ENCODE results near the gene POLR1E. TPM values are rescaled to one million over a fixed set of nuclear protein-coding genes. Genes with fewer than 3 reads are reported as not detected.
"Not testable (repeated sequence)": the region's sequence is repeated elsewhere in the genome, so short reads cannot be mapped to it uniquely, and the experiment has no call there.

Gene POLR1E
- total and polyA plus RNA-seq, 4 donors = 15.1 to 25.7 (median 20.2) TPM

DNA sequence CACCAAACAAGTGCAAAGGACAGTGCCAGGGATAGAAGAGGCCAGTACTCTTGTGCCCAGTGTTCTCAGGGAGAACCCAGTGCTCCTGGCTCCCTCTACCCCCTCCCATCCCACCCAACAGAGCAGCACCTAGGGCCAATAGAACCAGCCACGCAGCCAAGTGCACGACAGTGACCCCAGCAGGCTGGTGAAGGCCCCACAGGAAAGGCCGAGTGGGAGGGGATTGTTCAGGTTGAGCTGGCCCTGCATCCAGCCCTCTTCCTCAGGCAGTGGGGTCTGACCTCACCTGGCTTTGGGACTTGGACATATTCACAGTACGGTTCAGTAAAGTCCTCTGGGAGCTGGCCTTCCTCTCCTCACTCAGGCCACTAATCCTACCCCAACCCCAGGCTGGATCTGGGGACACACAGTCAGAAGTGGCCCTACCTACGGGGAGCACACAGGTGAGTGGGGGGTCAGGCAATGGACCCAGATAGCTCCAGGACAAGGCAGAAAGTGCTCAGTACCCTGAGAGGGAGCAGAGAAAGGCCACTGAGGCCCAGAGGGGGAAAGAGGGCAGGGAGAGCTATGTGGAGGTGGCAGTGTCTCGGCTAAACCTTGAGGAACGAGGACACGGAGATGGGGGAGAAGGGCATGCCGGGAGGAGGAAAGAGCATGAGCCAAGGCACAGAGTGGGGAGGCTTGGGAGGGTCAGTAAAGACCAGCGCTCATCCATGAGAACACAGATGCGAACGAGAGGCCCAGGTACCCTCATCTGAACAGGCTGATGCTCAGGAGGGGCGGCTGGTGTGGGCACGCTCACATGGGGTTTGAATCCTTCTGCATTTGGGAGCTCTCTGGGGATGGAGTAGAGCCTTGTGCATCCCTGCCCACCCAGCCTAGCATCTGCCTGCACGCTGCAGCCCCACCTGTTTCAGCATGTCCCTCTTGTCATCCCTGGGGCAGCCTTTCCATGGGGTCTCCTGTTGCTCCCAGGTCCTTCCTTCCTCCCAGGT lies 25.6 kb downstream of the POLR1E start:
- Histone ChIP-seq H3K9me3 (ENCODE audit: control insufficient read depth, low read length) (no peaks in the 10 kb centered on the region), H3K4me3 (ENCODE audit: low read length in 2 of 2) (no peak overlapping the region), H3K27me3 (ENCODE audit: control insufficient read depth in 1 of 2, insufficient read depth in 2 of 2, low read length in 1 of 2) (no peaks in the 10 kb centered on the region), H3K27ac (ENCODE audit: low read depth in 1 of 2, low read length in 2 of 2) (no peak overlapping the region), H3K36me3 (ENCODE audit: control insufficient read depth in 1 of 2, insufficient read depth in 2 of 2, low read length in 1 of 2) (no peaks in the 10 kb centered on the region), H3K4me1 (ENCODE audit: control insufficient read depth in 1 of 2, insufficient read depth in 2 of 2, low read length in 2 of 2) (no peaks in the 10 kb centered on the region)
- peak in 1 of 2 donors; percentile 70 for DNase-seq
- ATAC-seq (ENCODE audit: low FRiP score) = no peak
- 81% methylated on average over 15 of the region's 15 CpGs for WGBS, 2 donors
- intact Hi-C loops (cut with DNase I) = no loop called here

DNA sequence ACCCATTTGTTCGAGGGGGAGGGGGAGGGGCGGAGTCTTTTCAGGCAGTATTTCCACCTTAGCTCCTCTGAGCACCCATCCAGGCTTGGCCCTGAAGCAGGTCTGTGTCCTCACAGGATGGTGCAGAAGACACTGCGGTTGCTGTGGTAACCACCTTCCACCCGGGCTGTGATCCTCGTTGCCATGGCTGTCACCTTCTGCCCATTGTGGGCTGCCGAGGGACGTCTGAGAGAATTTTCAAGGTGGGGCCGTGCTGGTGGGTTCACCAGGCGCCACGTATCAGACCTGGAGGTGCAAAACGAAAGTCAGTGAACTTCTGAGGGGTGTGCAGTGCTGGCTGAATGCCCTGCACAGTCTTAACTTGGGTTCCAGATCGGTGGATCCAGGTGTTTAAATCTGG lies 26.7 kb downstream of the POLR1E start:
- Histone ChIP-seq H3K4me1 (ENCODE audit: control insufficient read depth in 1 of 2, insufficient read depth in 2 of 2, low read length in 2 of 2) (no peaks in the 10 kb centered on the region), H3K36me3 (ENCODE audit: control insufficient read depth in 1 of 2, insufficient read depth in 2 of 2, low read length in 1 of 2) (no peaks in the 10 kb centered on the region), H3K9me3 (ENCODE audit: control insufficient read depth, low read length) (no peaks in the 10 kb centered on the region), H3K27me3 (ENCODE audit: control insufficient read depth in 1 of 2, insufficient read depth in 2 of 2, low read length in 1 of 2) (no peaks in the 10 kb centered on the region), H3K4me3 (ENCODE audit: low read length in 2 of 2) (no peak overlapping the region), H3K27ac (ENCODE audit: low read depth in 1 of 2, low read length in 2 of 2) (no peak overlapping the region)
- intact Hi-C loops (cut with DNase I) = no loop called here
- DNase-seq = peak in 1 of 2 donors; percentile 73
- 75 to 78% methylated on average over 12 of the region's 12 CpGs for WGBS, 2 donors
- ATAC-seq (ENCODE audit: low FRiP score) = no peak

DNA sequence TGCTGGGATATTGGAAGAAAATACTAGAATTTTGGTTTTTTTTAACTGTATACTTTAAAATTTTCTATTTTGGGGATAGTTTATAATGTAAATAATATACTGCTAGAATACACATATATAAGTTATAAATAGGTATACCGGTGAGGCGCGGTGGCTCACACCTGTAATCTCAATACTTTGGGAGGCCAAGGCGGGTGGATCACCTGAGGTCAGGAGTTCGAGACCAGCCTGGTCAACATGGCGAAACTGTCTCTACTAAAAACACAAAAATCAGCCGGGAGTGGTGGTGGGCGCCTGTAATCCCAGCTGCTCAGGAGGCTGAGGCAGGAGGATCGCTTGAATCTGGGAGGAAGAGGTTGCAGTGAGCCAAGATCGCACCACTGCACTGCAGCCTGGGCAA lies 28.7 kb downstream of the POLR1E start:
- peak in 1 of 2 donors; percentile 64 for DNase-seq
- not testable (repeated sequence) for ATAC-seq (ENCODE audit: low FRiP score)
- WGBS, 2 donors = 97% methylated on average over 10 of the region's 10 CpGs

GRCh38 chr9:37514999-37515398 lies 29.3 kb downstream of the POLR1E start:
- Histone ChIP-seq H3K27ac (ENCODE audit: low read depth in 1 of 2, low read length in 2 of 2) (no peak overlapping the region), H3K4me1 (ENCODE audit: control insufficient read depth in 1 of 2, insufficient read depth in 2 of 2, low read length in 2 of 2) (no peaks in the 10 kb centered on the region), H3K36me3 (ENCODE audit: control insufficient read depth in 1 of 2, insufficient read depth in 2 of 2, low read length in 1 of 2) (peaks cover 1 to 2% of the 10 kb centered on the region in 2 donors), H3K4me3 (ENCODE audit: low read length in 2 of 2) (no peak overlapping the region), H3K9me3 (ENCODE audit: control insufficient read depth, low read length) (no peaks in the 10 kb centered on the region), H3K27me3 (ENCODE audit: control insufficient read depth in 1 of 2, insufficient read depth in 2 of 2, low read length in 1 of 2) (no peaks in the 10 kb centered on the region)
- WGBS, 2 donors = 93 to 94% methylated on average over 7 of the region's 7 CpGs
- intact Hi-C loops (cut with DNase I) = no loop called here
- DNase-seq (peak in 1 of 2 donors; percentile 10), ATAC-seq (ENCODE audit: low FRiP score) (no peak)

More for the DNA sequence above, 28.7 kb downstream of the POLR1E start:
- intact Hi-C loops (cut with DNase I); H3K4me3 ChIP-seq (ENCODE audit: low read length in 2 of 2); H3K4me1 ChIP-seq (ENCODE audit: control insufficient read depth in 1 of 2, insufficient read depth in 2 of 2, low read length in 2 of 2); H3K36me3 ChIP-seq (ENCODE audit: control insufficient read depth in 1 of 2, insufficient read depth in 2 of 2, low read length in 1 of 2); H3K27ac ChIP-seq (ENCODE audit: low read depth in 1 of 2, low read length in 2 of 2); H3K27me3 ChIP-seq (ENCODE audit: control insufficient read depth in 1 of 2, insufficient read depth in 2 of 2, low read length in 1 of 2); H3K9me3 ChIP-seq (ENCODE audit: control insufficient read depth, low read length): not testable (repeated sequence)

DNA sequence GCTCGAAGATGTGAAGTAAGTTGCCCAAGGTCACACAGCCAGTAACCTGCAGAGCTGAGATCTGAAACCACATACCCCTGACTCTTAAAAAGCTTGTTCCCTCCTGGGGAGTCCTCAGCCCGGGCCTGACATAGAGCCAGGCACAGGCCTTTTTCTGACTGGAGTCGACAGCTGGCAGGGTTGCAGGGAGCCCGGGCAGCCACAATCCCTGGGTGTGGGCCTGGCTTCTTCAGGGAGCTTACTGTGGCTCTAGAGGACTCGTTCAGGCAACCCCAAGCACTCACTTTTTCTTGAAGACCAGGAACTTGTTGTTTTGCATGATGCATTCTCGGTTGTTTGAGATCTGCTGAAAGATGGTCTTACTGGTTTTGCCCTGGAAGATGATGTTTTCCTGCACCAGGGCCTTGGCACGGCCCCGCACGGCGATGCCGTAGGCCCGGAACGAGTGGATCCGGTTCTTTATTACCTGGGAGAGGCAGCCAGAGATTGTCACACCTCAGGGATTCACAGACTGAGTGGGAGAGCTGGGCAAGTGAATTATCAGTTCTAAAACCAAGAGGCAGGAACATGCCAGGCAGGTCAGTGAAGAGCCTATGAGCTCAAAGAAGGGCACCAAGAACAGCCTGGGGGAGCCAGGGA lies 30.0 kb downstream of the POLR1E start:
- Histone ChIP-seq H3K27ac (ENCODE audit: low read depth in 1 of 2, low read length in 2 of 2) (no peak overlapping the region), H3K4me3 (ENCODE audit: low read length in 2 of 2) (no peak overlapping the region), H3K36me3 (ENCODE audit: control insufficient read depth in 1 of 2, insufficient read depth in 2 of 2, low read length in 1 of 2) (peaks cover 1 to 2% of the 10 kb centered on the region in 2 donors), H3K27me3 (ENCODE audit: control insufficient read depth in 1 of 2, insufficient read depth in 2 of 2, low read length in 1 of 2) (no peaks in the 10 kb centered on the region), H3K4me1 (ENCODE audit: control insufficient read depth in 1 of 2, insufficient read depth in 2 of 2, low read length in 2 of 2) (no peaks in the 10 kb centered on the region), H3K9me3 (ENCODE audit: control insufficient read depth, low read length) (no peaks in the 10 kb centered on the region)
- no peak for ATAC-seq (ENCODE audit: low FRiP score)
- DNase-seq = peak in 1 of 2 donors; percentile 45
- WGBS, 2 donors = 91 to 92% methylated on average over 14 of the region's 14 CpGs
- intact Hi-C loops (cut with DNase I) = no loop called here

DNA sequence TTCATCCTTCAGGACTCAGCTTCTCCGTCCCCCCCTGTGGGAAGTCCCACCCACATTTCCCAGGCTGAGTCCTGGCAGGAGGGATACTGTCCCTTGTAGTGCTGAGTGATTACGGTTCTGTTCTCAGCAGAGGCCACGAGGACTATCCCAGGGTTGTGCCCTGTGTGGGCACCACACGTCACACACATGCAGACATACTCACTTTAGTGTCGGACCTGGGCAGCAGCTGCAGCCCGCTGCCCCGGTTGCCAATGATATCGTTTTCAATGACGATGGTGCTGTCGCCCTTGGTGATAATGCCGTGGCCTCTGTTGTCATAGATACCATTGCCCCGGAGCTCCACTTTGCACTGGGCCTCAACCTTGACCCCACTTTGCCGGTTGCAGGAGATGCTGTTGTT lies 32.2 kb downstream of the POLR1E start:
- 86 to 91% methylated on average over 13 of the region's 13 CpGs for WGBS, 2 donors

DNA sequence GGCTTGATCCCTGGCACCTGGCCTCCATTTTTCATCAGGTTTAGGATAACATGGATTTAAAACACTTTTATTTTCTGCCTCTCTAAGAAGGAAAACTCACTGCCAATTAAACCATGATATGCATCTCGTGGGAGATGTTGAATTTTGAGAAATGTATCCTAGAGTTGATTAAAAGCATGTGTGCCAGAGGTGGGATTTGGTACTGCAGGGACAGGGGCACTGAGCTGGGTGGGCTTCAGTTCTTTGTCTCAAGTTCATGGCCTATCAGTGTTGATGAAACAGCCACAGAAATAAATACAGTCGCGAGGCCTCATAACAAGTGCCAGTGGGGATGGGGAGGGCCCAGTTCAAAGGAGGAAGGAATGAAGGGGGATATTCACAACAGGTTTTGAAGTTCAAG lies 34.9 kb downstream of the POLR1E start:
- ATAC-seq (ENCODE audit: low FRiP score) = no peak
- Histone ChIP-seq H3K9me3 (ENCODE audit: control insufficient read depth, low read length) (no peaks in the 10 kb centered on the region), H3K4me1 (ENCODE audit: control insufficient read depth in 1 of 2, insufficient read depth in 2 of 2, low read length in 2 of 2) (no peaks in the 10 kb centered on the region), H3K27me3 (ENCODE audit: control insufficient read depth in 1 of 2, insufficient read depth in 2 of 2, low read length in 1 of 2) (no peaks in the 10 kb centered on the region), H3K36me3 (ENCODE audit: control insufficient read depth in 1 of 2, insufficient read depth in 2 of 2, low read length in 1 of 2) (peaks cover 1 to 4% of the 10 kb centered on the region in 2 donors), H3K4me3 (ENCODE audit: low read length in 2 of 2) (no peak overlapping the region), H3K27ac (ENCODE audit: low read depth in 1 of 2, low read length in 2 of 2) (no peak overlapping the region)
- intact Hi-C loops (cut with DNase I) = no loop called here
- 61 to 76% methylated on average over 3 of the region's 3 CpGs for WGBS, 2 donors
- DNase-seq = peak in 1 of 2 donors; percentile 27

More for the DNA sequence above, 32.2 kb downstream of the POLR1E start:
- Histone ChIP-seq H3K36me3 (ENCODE audit: control insufficient read depth in 1 of 2, insufficient read depth in 2 of 2, low read length in 1 of 2) (peaks cover 1 to 2% of the 10 kb centered on the region in 2 donors), H3K27ac (ENCODE audit: low read depth in 1 of 2, low read length in 2 of 2) (no peak overlapping the region), H3K4me3 (ENCODE audit: low read length in 2 of 2) (no peak overlapping the region), H3K27me3 (ENCODE audit: control insufficient read depth in 1 of 2, insufficient read depth in 2 of 2, low read length in 1 of 2) (no peaks in the 10 kb centered on the region), H3K4me1 (ENCODE audit: control insufficient read depth in 1 of 2, insufficient read depth in 2 of 2, low read length in 2 of 2) (no peaks in the 10 kb centered on the region), H3K9me3 (ENCODE audit: control insufficient read depth, low read length) (no peaks in the 10 kb centered on the region)
- intact Hi-C loops (cut with DNase I) = no loop called here
- ATAC-seq (ENCODE audit: low FRiP score) (no peak), DNase-seq (peak in 1 of 2 donors; percentile 35)

- Histone ChIP-seq H3K4me1 (ENCODE audit: control insufficient read depth in 1 of 2, insufficient read depth in 2 of 2, low read length in 2 of 2) (no peaks in the 10 kb centered on the region), H3K36me3 (ENCODE audit: control insufficient read depth in 1 of 2, insufficient read depth in 2 of 2, low read length in 1 of 2) (peaks cover 1 to 4% of the 10 kb centered on the region in 2 donors), H3K27ac (ENCODE audit: low read depth in 1 of 2, low read length in 2 of 2) (no peak overlapping the region), H3K4me3 (ENCODE audit: low read length in 2 of 2) (no peak overlapping the region), H3K27me3 (ENCODE audit: control insufficient read depth in 1 of 2, insufficient read depth in 2 of 2, low read length in 1 of 2) (no peaks in the 10 kb centered on the region), H3K9me3 (ENCODE audit: control insufficient read depth, low read length) (no peaks in the 10 kb centered on the region)
- DNase-seq = peak in 1 of 2 donors; percentile 60
- intact Hi-C loops (cut with DNase I) = no loop called here
- WGBS, 2 donors = 94 to 95% methylated on average over 10 of the region's 10 CpGs
- no peak for ATAC-seq (ENCODE audit: low FRiP score)
These were observed 35.4 kb downstream of the POLR1E start for GRCh38 chr9:37521111-37521510.

Data from aorta (tissue), 5 donors.